GM18505 (cell line): ENCODE data around the gene KLK15.

ENCODE experiments used
- ATAC-seq: cut with Tn5 transposase; IDR thresholded peaks from one replicate; pipeline ENCODE4 v1.9.1; 2021; ENCODE audit not compliant: unreplicated experiment
- POLR2A ChIP-seq: IDR thresholded peaks from 4 replicates; pipeline ENCODE4 v1.6.1; 2011; ENCODE audit warnings: borderline replicate concordance; ENCODE audit not compliant: insufficient read depth, insufficient read length; ENCODE audit errors: extremely low read depth

The KLK15 gene

GRCh38 chr19:50833117-50833801 lies at the start of gene KLK15:
KLK15 (minus strand) TSS chr19:50833574; CDS start chr19:50831492, 2,082 bp downstream.
- ATAC-seq, result no peak
- TF ChIP-seq POLR2A, result no peak

- no peak for TF ChIP-seq POLR2A
- no peak for ATAC-seq
Observed at GRCh38 chr19:50882188-50882587, 48.8 kb upstream of the KLK15 start.

- no peak for TF ChIP-seq POLR2A
Observed at GRCh38 chr19:50880241-50880640, 46.9 kb upstream of the KLK15 start.

GRCh38 chr19:50878851-50879250 lies 45.5 kb upstream of the KLK15 start:
- TF ChIP-seq POLR2A, result no peak
- ATAC-seq, result no peak

More at GRCh38 chr19:50880241-50880640, 46.9 kb upstream of the KLK15 start:
- no peak for ATAC-seq

GRCh38 chr19:50877338-50877737 lies 44.0 kb upstream of the KLK15 start:
- TF ChIP-seq POLR2A, result no peak
- no peak for ATAC-seq

- ATAC-seq, result no peak
- TF ChIP-seq POLR2A, result no peak
Observed at GRCh38 chr19:50876456-50876855, 43.1 kb upstream of the KLK15 start.

- no peak for ATAC-seq
- no peak for TF ChIP-seq POLR2A
Observed at GRCh38 chr19:50875795-50876422, 42.5 kb upstream of the KLK15 start.

- TF ChIP-seq POLR2A, result no peak
- no peak for ATAC-seq
Observed at GRCh38 chr19:50874211-50874610, 40.8 kb upstream of the KLK15 start.

- no peak for TF ChIP-seq POLR2A
- no peak for ATAC-seq
Observed at GRCh38 chr19:50873056-50873455, 39.7 kb upstream of the KLK15 start, which contains the start of gene KLK2. KLK2 (plus strand) TSS chr19:50873439; CDS start chr19:50873474, 35 bp downstream.

GRCh38 chr19:50870417-50871089 lies 37.2 kb upstream of the KLK15 start:
- no peak for TF ChIP-seq POLR2A
- ATAC-seq, result no peak

GRCh38 chr19:50869479-50869878 lies 36.1 kb upstream of the KLK15 start:
- no peak for TF ChIP-seq POLR2A

GRCh38 chr19:50861496-50862286 lies 28.3 kb upstream of the KLK15 start:
- no peak for TF ChIP-seq POLR2A
- ATAC-seq, result no peak

More at GRCh38 chr19:50869479-50869878, 36.1 kb upstream of the KLK15 start:
- no peak for ATAC-seq

GRCh38 chr19:50861010-50861409 lies 27.6 kb upstream of the KLK15 start:
- ATAC-seq, result no peak
- no peak for TF ChIP-seq POLR2A
